Mesodermal cell (in vitro differentiated cells): Measurements from ENCODE around the gene CPOX.

Experiments used
- H3K27ac ChIP-seq: 2 replicates; pipeline ENCODE4 v1.7.0; 2013; ENCODE audit warnings: mild to moderate bottlenecking, low read depth, low read length, moderate library complexity; ENCODE audit not compliant: severe bottlenecking
- H3K36me3 ChIP-seq: 2 replicates; pipeline ENCODE4 v1.7.1; 2013; ENCODE audit warnings: mild to moderate bottlenecking, low read length, moderate library complexity; ENCODE audit not compliant: control insufficient read depth, insufficient read depth
- H3K4me1 ChIP-seq: one replicate; pipeline ENCODE4 v1.7.1; 2013; ENCODE audit warnings: mild to moderate bottlenecking, low read length; ENCODE audit not compliant: insufficient read depth, control insufficient read depth, poor library complexity, severe bottlenecking
- H3K4me3 ChIP-seq: 2 replicates; pipeline ENCODE4 v1.7.0; 2013; ENCODE audit warnings: low read length, control low read depth, mild to moderate bottlenecking; ENCODE audit not compliant: insufficient read depth, poor library complexity, severe bottlenecking; ENCODE audit errors: extremely low read depth
- H3K9me3 ChIP-seq: 2 replicates; pipeline ENCODE4 v1.7.1; 2013; ENCODE audit warnings: mild to moderate bottlenecking, low read length, moderate library complexity; ENCODE audit not compliant: control insufficient read depth
- WGBS, 2 experiments: methylation state at CpG; one replicate each; pipeline ENCODE4 v1.1.5; 2013; ENCODE audit warnings: missing lambda C conversion rate in 2 of 2; ENCODE audit not compliant: insufficient coverage in 2 of 2; 5-methylcytosine and 5-hydroxymethylcytosine counted together

The CPOX gene

DNA sequence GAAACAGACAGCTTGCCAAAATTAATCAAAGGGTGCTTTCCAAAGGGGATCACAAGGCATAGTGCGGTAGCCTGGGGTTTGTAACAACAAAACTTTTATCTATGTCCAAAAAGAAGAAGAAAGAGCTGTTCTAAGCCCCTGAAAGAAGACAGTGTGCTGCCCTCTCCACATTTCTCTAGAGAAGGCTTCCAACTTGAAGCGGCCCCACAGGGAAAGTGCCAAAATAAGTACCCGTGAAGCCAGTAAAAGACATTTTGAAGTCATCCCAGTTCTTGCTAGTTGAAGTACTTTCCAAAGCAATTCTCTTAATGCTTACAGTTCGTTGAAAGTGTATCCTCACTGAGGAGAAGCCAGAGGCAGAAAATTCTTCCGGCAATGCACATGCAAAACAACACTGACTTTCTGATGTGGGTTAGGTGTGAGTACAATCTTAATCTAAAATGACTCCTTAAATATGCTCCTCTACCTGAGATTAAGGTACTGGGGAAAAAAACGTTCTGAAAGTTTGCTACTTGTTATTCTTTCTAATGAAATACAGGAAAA is 40.3 kb downstream of the CPOX start:
- no peak overlapping the region for H3K4me3 ChIP-seq
- H3K36me3 ChIP-seq, result no peaks in the 10 kb centered on the region
- no peaks in the 10 kb centered on the region for H3K9me3 ChIP-seq
- H3K4me1 ChIP-seq, result no peaks in the 10 kb centered on the region
- WGBS, 2 experiments, result 90 to 93% methylated on average over 2 to 3 of the region's 6 CpGs
- no peak overlapping the region for H3K27ac ChIP-seq

DNA sequence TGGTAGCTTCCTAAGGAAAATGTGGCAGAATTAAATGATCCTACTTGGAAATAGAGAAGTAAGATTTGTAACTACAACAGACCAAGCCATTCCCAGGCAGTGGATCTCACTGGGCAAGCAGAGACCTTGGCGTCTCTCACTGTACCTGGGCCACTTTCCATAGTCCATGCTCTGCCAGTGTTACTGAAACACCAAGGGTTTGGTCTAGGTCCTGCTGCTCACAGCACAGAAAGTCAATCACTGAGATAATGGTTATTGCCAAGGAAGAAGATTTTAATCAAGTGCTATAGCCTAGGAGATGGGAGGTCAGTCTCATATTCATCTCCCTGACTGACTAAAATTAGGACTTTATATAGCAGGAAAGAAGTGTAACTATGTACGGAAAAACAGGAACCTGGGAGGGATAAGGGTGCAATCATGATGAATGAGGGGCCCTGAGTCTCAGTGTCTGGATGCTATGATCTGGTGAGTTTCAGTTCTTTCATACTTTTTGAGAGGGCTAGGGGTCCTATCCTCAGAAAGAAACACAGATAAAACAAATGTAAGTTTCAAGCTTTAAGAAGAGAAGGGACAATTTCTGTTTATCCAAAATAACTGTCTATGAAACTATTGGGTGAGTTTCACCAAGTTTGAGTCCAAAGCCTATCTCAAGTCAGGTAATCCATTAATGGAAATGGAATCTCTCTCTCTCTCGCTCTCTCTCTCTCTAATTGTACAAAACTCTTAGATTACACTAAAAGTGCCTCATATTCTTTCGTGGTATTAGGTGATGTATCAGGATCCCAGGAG is 41.0 kb downstream of the CPOX start:
- 33 to 59% methylated on average over 1 to 2 of the region's 4 CpGs for WGBS, 2 experiments

DNA sequence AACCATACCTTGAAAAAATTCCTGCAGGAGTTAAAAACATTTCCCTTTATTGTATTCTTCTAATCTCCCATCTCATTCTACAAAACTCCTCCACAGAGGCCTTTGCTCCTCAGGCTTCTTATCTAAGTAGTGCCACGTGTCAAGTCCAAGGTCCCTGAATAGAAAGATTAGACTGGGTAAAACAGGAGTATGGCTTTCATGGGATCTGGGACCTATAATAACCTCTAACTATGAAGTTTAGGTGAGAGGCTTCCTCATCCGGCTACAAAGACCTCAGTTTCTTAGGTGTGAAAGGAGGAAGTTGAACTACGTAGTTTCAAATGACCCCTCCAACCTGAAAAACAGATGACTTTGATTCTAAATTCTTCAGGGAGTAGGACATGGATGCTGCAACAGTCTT is 41.7 kb downstream of the CPOX start:
- H3K27ac ChIP-seq, result no peak overlapping the region

More for the DNA sequence above, 41.0 kb downstream of the CPOX start:
- H3K4me1 ChIP-seq, result no peaks in the 10 kb centered on the region
- H3K27ac ChIP-seq, result no peak overlapping the region
- no peaks in the 10 kb centered on the region for H3K36me3 ChIP-seq
- no peaks in the 10 kb centered on the region for H3K9me3 ChIP-seq
- H3K4me3 ChIP-seq, result no peak overlapping the region

DNA sequence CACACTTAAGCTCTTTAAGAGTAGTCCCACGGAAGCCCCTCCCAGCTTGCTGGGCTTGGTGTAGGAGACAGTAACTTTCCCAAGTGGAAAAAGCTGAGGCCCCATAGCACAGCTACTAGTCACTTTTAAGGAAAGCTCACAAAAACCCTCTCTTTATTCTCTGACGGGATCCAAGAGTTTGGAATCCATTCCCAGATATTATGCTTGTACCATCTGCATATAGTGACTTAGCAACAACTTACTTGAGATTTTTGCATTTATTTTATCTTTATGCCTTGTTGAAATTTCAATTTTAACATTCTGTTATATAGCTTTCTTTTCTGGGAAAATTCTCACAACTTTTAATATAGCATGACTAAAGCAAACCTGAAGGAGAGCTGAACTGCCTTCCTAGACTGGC is 42.2 kb downstream of the CPOX start:
- 100% methylated on average over 1 of the region's 2 CpGs; no CpG with 5 or more reads in 1 of the 2 experiments for WGBS, 2 experiments
- no peaks in the 10 kb centered on the region for H3K9me3 ChIP-seq
- no peaks in the 10 kb centered on the region for H3K36me3 ChIP-seq
- no peaks in the 10 kb centered on the region for H3K4me1 ChIP-seq
- no peak overlapping the region for H3K4me3 ChIP-seq
- H3K27ac ChIP-seq, result no peak overlapping the region

More for the DNA sequence above, 41.7 kb downstream of the CPOX start:
- no peaks in the 10 kb centered on the region for H3K9me3 ChIP-seq
- no peaks in the 10 kb centered on the region for H3K4me1 ChIP-seq
- H3K36me3 ChIP-seq, result no peaks in the 10 kb centered on the region
- no CpG with 5 or more reads among the region's 3 CpGs for WGBS, 2 experiments
- H3K4me3 ChIP-seq, result no peak overlapping the region

DNA sequence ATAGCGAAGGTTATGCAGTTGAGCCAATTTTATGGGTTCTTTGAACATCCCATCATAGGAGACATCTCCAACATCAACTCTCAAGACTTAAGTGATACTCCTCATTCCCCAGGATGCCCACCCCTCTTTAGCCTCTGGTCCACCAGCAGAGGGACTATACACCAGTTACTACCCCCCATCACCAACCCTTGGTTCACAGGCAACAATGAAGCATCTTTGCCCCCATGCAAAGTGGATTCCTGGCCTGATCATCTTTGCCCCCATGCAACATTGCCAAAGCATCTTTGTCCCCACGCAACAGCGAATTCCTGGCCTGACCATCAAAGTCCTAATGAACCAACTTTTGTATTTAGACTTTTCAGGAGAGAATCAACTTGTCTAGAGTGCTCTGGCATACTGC is 42.6 kb downstream of the CPOX start:
- H3K4me3 ChIP-seq, result no peak overlapping the region
- H3K9me3 ChIP-seq, result no peaks in the 10 kb centered on the region
- no peak overlapping the region for H3K27ac ChIP-seq
- H3K36me3 ChIP-seq, result no peaks in the 10 kb centered on the region
- 90 to 100% methylated on average over 2 of the region's 3 CpGs for WGBS, 2 experiments
- H3K4me1 ChIP-seq, result no peaks in the 10 kb centered on the region

DNA sequence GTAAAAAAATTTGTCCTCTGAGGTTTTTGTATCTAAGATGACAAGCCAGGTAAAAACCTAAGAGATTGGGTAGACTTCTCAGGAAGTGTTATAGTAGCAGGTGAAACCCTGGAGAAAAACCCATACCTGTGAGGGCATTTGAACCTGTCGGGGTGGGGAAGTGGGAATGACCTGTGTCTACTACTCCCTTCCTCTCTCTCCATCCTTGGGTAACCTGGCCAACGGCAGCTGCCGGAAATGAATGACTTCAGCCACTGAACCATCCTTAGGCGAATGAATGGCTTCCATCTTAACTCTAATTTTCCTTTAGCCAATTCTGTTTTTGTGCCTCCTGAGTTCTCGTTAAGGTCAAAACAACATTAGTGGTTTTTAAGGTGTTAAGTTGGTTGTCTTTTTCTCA is 44.9 kb downstream of the CPOX start:
- Histone ChIP-seq H3K4me1 (no peaks in the 10 kb centered on the region), H3K36me3 (no peaks in the 10 kb centered on the region), H3K27ac (no peak overlapping the region), H3K9me3 (no peaks in the 10 kb centered on the region), H3K4me3 (no peak overlapping the region)
- WGBS, 2 experiments, result 94 to 96% methylated on average over 3 of the region's 5 CpGs

DNA sequence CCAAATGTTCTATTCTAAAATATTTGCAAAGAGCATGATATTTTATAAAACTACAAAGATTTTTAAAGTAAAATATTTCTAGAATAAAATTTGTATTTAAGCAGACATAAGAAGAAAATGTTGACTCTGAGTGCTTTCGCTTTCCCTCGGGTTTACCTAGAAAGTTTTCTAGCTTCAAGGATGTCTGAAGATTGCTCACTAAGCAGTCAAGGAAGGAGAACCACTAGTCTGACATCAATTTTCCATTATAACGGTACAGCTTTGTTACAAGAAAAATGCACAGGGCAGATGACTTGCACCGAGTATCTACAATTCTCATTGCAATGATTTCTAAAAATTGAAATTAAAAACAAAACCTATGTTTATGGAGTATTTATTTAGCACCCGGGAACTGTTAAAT is 47.5 kb downstream of the CPOX start:
- Histone ChIP-seq H3K9me3 (no peaks in the 10 kb centered on the region), H3K36me3 (no peaks in the 10 kb centered on the region), H3K4me1 (no peaks in the 10 kb centered on the region), H3K27ac (no peak overlapping the region), H3K4me3 (no peak overlapping the region)
- WGBS, 2 experiments, result 60% methylated on average over 2 of the region's 5 CpGs; no CpG with 5 or more reads in 1 of the 2 experiments

DNA sequence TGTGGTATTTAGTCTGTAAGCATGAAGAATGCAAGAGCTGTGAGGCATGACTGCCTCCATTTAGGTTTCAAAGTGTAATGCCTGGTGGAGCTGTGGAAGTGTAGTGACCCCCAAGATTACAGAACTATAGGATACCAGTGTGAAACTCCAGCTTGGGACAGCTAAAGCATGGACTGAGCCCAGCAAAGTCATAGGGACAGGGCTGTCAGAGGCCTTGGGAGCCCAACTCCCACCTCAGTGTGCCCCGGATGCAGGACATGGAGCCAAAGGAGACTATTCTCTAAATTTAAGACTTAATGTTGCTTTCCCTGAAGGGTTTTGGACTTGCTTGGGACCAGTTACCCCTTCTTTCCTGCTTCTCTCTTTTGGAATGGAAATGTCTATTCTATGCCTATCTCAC is 50.8 kb downstream of the CPOX start:
- Histone ChIP-seq H3K4me3 (no peak overlapping the region), H3K36me3 (no peaks in the 10 kb centered on the region), H3K9me3 (no peaks in the 10 kb centered on the region), H3K27ac (no peak overlapping the region), H3K4me1 (no peaks in the 10 kb centered on the region)
- 100% methylated on average over 1 of the region's 1 CpG; no CpG with 5 or more reads in 1 of the 2 experiments for WGBS, 2 experiments

DNA sequence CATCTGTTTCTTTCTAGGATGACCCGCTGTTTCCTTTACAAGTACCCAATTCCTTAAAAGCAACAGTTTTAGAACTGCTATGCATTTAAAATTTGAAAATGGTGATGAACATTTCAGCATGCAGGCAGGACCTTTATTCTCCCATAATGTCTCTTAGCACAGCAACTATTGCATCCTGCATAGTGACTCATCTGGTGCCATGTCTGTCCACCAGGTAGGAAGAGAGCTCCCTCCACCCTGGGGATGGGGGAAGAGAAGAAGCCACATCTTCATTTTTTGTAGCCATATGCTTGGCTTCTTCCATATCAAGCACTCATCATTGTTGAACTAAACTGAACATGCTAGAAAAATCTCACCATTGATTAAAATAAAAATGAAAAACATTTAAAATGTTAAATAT is 51.7 kb downstream of the CPOX start:
- no peak overlapping the region for H3K27ac ChIP-seq
- no peaks in the 10 kb centered on the region for H3K4me1 ChIP-seq
- H3K36me3 ChIP-seq, result no peaks in the 10 kb centered on the region
- whole genome bisulfite sequencing, 2 experiments, result 80% methylated on average over 1 of the region's 1 CpG; no CpG with 5 or more reads in 1 of the 2 experiments
- H3K9me3 ChIP-seq, result no peaks in the 10 kb centered on the region
- H3K4me3 ChIP-seq, result no peak overlapping the region

DNA sequence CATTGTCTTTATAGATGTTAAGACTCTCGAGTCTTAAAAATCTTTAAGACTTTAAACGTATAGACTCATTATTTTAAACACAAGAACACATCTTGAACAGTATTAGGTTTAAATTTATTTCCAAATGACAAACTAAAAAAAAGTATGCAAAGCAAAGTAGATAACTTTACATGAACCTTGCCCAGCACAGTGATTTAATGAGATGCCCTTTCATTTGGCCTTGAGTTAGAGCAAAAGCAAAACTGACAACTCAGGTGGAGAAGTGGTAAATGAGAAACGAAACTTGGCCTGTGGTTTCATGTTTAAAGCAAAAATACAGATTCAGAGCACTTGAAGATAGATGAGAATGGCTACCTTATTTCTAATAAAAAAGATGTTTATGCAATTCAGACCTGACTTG is 53.1 kb downstream of the CPOX start:
- H3K27ac ChIP-seq, result no peak overlapping the region
- 80 to 100% methylated on average over 1 of the region's 3 CpGs for WGBS, 2 experiments
- no peaks in the 10 kb centered on the region for H3K4me1 ChIP-seq
- no peak overlapping the region for H3K4me3 ChIP-seq
- no peaks in the 10 kb centered on the region for H3K9me3 ChIP-seq
- no peaks in the 10 kb centered on the region for H3K36me3 ChIP-seq

DNA sequence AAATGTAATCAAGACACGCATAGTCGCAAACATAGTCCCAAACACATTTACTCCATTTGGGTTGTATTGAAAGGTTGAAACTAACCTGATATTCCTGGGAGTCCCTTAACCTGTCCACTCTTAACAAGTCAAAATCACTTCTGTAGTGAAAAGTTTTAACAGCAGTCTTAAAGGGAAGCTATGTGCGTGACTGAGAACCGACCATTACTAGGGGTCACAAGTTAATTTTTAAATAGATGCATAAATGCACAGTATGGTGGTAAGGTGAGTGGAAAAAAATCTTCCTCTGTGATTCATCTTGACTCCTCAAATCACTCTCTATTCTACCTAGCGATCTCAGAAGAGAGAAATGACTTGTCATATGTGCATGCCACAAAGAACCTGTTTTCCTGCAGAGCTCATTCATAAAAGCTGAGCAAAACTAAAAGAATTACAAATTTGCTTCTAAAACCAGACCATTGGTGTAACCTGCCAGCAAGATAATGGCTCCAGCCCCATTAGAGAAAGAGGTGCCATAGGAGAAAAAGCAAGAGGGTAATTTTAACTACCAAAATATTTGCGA is 56.9 kb downstream of the CPOX start:
- H3K4me1 ChIP-seq, result no peaks in the 10 kb centered on the region
- H3K9me3 ChIP-seq, result no peaks in the 10 kb centered on the region
- H3K36me3 ChIP-seq, result no peaks in the 10 kb centered on the region
- WGBS, 2 experiments, result 100% methylated on average over 1 to 3 of the region's 6 CpGs
- H3K4me3 ChIP-seq, result no peak overlapping the region
- no peak overlapping the region for H3K27ac ChIP-seq
